IMR-90 (cell line): Measurements from ENCODE around the gene ACTR3C. TPM values are rescaled to one million over a fixed set of nuclear protein-coding genes. Genes with fewer than 3 reads are reported as not detected.
"Not testable (repeated sequence)": the region's sequence is repeated elsewhere in the genome, so short reads cannot be mapped to it uniquely, and the experiment has no call there.

Source experiments
- ATAC-seq: fragments of 200-7000 bp; cut with Tn5 transposase; 2 replicates; pipeline ENCODE4 v1.9.1; 2020; ENCODE audit warnings: low read depth, mild to moderate bottlenecking, moderate library complexity
- BruUV-seq: library from RNA; stranded (reverse); fragments of 400-500 nt; replicated peaks from 2 replicates; lab custom pipeline; 2021; lab: Mats Ljungman, UMichigan
- CTCF ChIA-PET: fragments of 300-600 bp; formaldehyde crosslinking; extraction: SDS; loops from one replicate; lab custom pipeline; 2021; ENCODE audit warnings: antibody characterized with exemption; lab: Yijun Ruan, JAX
- POLR2A ChIA-PET: fragments of 300-600 bp; sonication (Branson Sonifier 250); formaldehyde crosslinking; loops from one replicate; lab custom pipeline; 2022; ENCODE audit warnings: antibody characterized with exemption; ENCODE audit not compliant: unreplicated experiment; lab: Charles Lee
- DNase-seq: peaks from one replicate; pipeline ENCODE4 v3.0.0; 2013
- H2AFZ ChIP-seq: replicated peaks from 2 replicates; pipeline ENCODE3; 2013; ENCODE audit warnings: low read length, mild to moderate bottlenecking; ENCODE audit not compliant: poor library complexity
- H2AK5ac ChIP-seq: 2 replicates; pipeline ENCODE4 v1.6.1; 2013; ENCODE audit warnings: low read depth, low read length, inconsistent platforms
- H2AK9ac ChIP-seq: replicated peaks from 2 replicates; pipeline ENCODE3; 2013; ENCODE audit warnings: mild to moderate bottlenecking, low read depth, low read length, moderate library complexity; ENCODE audit not compliant: poor library complexity
- H2BK120ac ChIP-seq: 2 replicates; pipeline ENCODE4 v1.6.1; 2013; ENCODE audit warnings: low read depth, low read length, inconsistent platforms
- H2BK15ac ChIP-seq: 3 replicates; pipeline ENCODE4 v1.6.1; 2013; ENCODE audit warnings: low read depth, low read length, inconsistent platforms
- H2BK20ac ChIP-seq: 2 replicates; pipeline ENCODE4 v1.6.1; 2013; ENCODE audit warnings: low read depth, mild to moderate bottlenecking, inconsistent platforms, low read length, moderate library complexity
- H2BK5ac ChIP-seq: 2 replicates; pipeline ENCODE4 v1.6.1; 2013; ENCODE audit warnings: mild to moderate bottlenecking, low read depth, low read length, inconsistent platforms; ENCODE audit not compliant: poor library complexity, severe bottlenecking
- H3K14ac ChIP-seq: replicated peaks from 2 replicates; pipeline ENCODE4 v1.6.1; 2013; ENCODE audit warnings: low read depth, low read length, inconsistent platforms
- H3K18ac ChIP-seq: 2 replicates; pipeline ENCODE4 v1.6.1; 2013; ENCODE audit warnings: low read depth, low read length, control low read depth
- H3K23ac ChIP-seq: 2 replicates; pipeline ENCODE4 v1.6.1; 2013; ENCODE audit warnings: low read depth, low read length, inconsistent platforms
- H3K27ac ChIP-seq: 2 replicates; pipeline ENCODE4 v1.5.1; 2013; ENCODE audit warnings: mild to moderate bottlenecking, control low read depth, low read length; ENCODE audit not compliant: insufficient read depth
- H3K27me3 ChIP-seq: 2 replicates; pipeline ENCODE4 v1.6.1; 2013; ENCODE audit warnings: low read length; ENCODE audit not compliant: control insufficient read depth, insufficient read depth
- H3K36me3 ChIP-seq: 2 replicates; pipeline ENCODE4 v1.6.1; 2013; ENCODE audit warnings: low read length, mixed read lengths; ENCODE audit not compliant: control insufficient read depth, insufficient read depth
- H3K4ac ChIP-seq: 2 replicates; pipeline ENCODE4 v1.6.1; 2013; ENCODE audit warnings: low read depth, low read length, inconsistent platforms
- H3K4me1 ChIP-seq: 2 replicates; pipeline ENCODE4 v1.6.1; 2013; ENCODE audit warnings: low read length, mixed read lengths; ENCODE audit not compliant: control insufficient read depth, insufficient read depth
- H3K4me2 ChIP-seq: 2 replicates; pipeline ENCODE4 v1.6.1; 2013; ENCODE audit warnings: low read depth, mild to moderate bottlenecking, control low read depth, low read length, moderate library complexity
- H3K4me3 ChIP-seq: 2 replicates; pipeline ENCODE4 v1.5.1; 2013; ENCODE audit warnings: low read depth, mild to moderate bottlenecking, control low read depth, low read length, moderate library complexity; ENCODE audit not compliant: insufficient read depth
- H3K56ac ChIP-seq: 2 replicates; pipeline ENCODE4 v1.6.1; 2013; ENCODE audit warnings: low read length, inconsistent platforms; ENCODE audit not compliant: insufficient read depth; ENCODE audit errors: extremely low read depth
- H3K79me1 ChIP-seq, 2 experiments: 2 replicates each; pipeline ENCODE4 v1.6.1; 2013; ENCODE audit warnings: low read length in 2 of 2, inconsistent platforms in 1 of 2, low read depth in 1 of 2
- H3K9ac ChIP-seq: 2 replicates; pipeline ENCODE4 v1.6.1; 2013; ENCODE audit warnings: low read depth, low read length, control low read depth
- H3K9me1 ChIP-seq: 2 replicates; pipeline ENCODE4 v1.6.1; 2013; ENCODE audit warnings: low read length, inconsistent platforms; ENCODE audit not compliant: insufficient read depth
- H3K9me3 ChIP-seq: 2 replicates; pipeline ENCODE4 v1.6.1; 2013; ENCODE audit warnings: low read length; ENCODE audit not compliant: control insufficient read depth, insufficient read depth
- H4K20me1 ChIP-seq: 2 replicates; pipeline ENCODE4 v1.6.1; 2013; ENCODE audit warnings: low read length, inconsistent platforms; ENCODE audit not compliant: insufficient read depth
- H4K5ac ChIP-seq: 2 replicates; pipeline ENCODE4 v1.6.1; 2013; ENCODE audit warnings: mild to moderate bottlenecking, low read depth, low read length, control low read depth
- H4K8ac ChIP-seq, 2 experiments: 2 replicates each; pipeline ENCODE4 v1.6.1; 2013; ENCODE audit warnings: low read depth in 2 of 2, low read length in 2 of 2, control low read depth in 1 of 2, inconsistent platforms in 1 of 2
- H4K91ac ChIP-seq: 2 replicates; pipeline ENCODE4 v1.6.1; 2013; ENCODE audit warnings: low read depth, low read length, inconsistent platforms; ENCODE audit not compliant: insufficient read depth
- WGBS, 2 experiments: methylation state at CpG; one replicate each; pipeline versions ENCODE4 v1.1.5 to v1.1.7; 2013; ENCODE audit warnings: missing lambda C conversion rate in 2 of 2; ENCODE audit not compliant: insufficient read length in 1 of 2; ENCODE audit errors: extremely low coverage in 2 of 2; 5-methylcytosine and 5-hydroxymethylcytosine counted together
- dilution Hi-C: fragments of 300-500 bp; cut with HindIII; formaldehyde crosslinking; loops from one replicate; pipeline ENCODE4 v1.14.3; 2018; ENCODE audit warnings: low sequenced_read_pairs; ENCODE audit not compliant: unreplicated experiment
- in situ Hi-C: fragments of 300-500 bp; cut with MboI; formaldehyde crosslinking; loops from 3 replicates; pipeline ENCODE4 v1.14.3; 2019; ENCODE audit warnings: low sequenced_read_pairs, inconsistent platforms, mixed read lengths
- intact Hi-C: fragments of 100-400 bp; cut with micrococcal nuclease; formaldehyde crosslinking; loops from 2 replicates; pipeline ENCODE4 v1.10.0; 2022
- polyA plus RNA-seq, 3 experiments: library from polyadenylated mRNA; depleted of rRNA; stranded (reverse); fragments of >200 nt; gene quantifications; 2 replicates each; pipeline ENCODE4 v1.2.3, GENCODE V29; 2012; ENCODE audit warnings: low replicate concordance in 1 of 3
- total RNA-seq: library from RNA; depleted of rRNA; stranded (reverse); fragments of >200 nt; gene quantifications from 2 replicates; pipeline ENCODE4 v1.2.3, GENCODE V29; 2012

ACTR3C gene
- total and polyA plus RNA-seq, 2 of the 4 experiments (the other 2 are of a cell fraction), result not detected

DNA sequence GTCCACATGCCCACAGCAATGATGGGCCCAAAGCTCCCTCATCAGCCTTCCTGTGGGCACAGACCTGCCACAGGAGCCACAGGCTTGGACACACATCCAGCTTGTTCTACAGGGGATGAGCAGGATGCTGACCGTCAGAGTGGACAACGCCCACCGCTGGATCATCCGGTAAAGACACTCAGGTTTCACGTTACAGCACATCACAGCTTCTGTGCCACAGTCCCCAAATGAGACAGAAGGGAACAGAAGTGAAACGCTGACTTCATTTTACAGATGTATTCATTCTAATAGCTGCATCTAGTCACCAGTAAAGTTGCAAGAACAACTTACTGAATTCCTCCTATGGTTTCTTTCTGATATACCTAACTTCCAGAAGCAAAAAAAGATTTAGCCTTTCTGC is 33.0 kb downstream of the ACTR3C start:
- H4K8ac ChIP-seq, BruUV-seq, dilution Hi-C loops, H2BK120ac ChIP-seq, H3K4ac ChIP-seq, H3K79me1 ChIP-seq, H3K56ac ChIP-seq, H2BK20ac ChIP-seq, H3K14ac ChIP-seq, H3K9ac ChIP-seq, H3K27ac ChIP-seq, H3K9me1 ChIP-seq, H2BK15ac ChIP-seq, H2AFZ ChIP-seq, in situ Hi-C loops, H3K4me1 ChIP-seq, H3K4me3 ChIP-seq, H3K27me3 ChIP-seq, intact Hi-C loops, H2AK5ac ChIP-seq, H4K20me1 ChIP-seq, ATAC-seq, H2BK5ac ChIP-seq, H3K4me2 ChIP-seq, POLR2A ChIA-PET, H3K23ac ChIP-seq, H2AK9ac ChIP-seq, H4K5ac ChIP-seq, DNase-seq, H3K36me3 ChIP-seq, H3K9me3 ChIP-seq, H3K18ac ChIP-seq, H4K91ac ChIP-seq: not testable (repeated sequence)
- WGBS, 2 experiments, result no CpG with 5 or more reads among the region's 6 CpGs
- CTCF ChIA-PET, result interaction anchor here (0.6 kb wide), 1 partner anchor 520 kb away, joined by 4 read pairs; no protein-coding TSS in a partner anchor

DNA sequence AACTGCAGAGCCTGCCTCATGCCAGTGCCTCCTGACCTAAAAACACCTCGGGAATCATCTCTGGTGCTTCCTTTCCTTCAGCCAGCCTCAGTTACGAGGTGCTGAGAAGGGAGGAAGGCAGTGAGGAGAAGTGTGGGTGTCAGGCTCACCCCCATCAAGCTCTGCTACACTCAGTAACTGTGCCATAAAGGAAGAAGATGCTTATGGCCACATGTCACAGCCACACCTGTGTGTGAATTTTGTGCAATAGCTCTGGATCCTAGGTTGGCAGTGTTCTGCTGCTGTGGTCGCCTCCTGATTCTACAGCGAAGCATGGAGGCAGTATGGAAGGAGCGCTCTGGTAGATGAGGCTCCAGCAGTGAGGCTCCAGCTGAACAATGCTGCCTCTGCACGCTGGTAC is 34.5 kb downstream of the ACTR3C start:
- H4K20me1 ChIP-seq, H3K18ac ChIP-seq, H2AK5ac ChIP-seq, H3K14ac ChIP-seq, H3K36me3 ChIP-seq, H3K27me3 ChIP-seq, H3K9me1 ChIP-seq, H2BK5ac ChIP-seq, H3K9ac ChIP-seq, H3K56ac ChIP-seq, H3K9me3 ChIP-seq, H3K4me2 ChIP-seq, in situ Hi-C loops, H3K79me1 ChIP-seq, H3K4me3 ChIP-seq, H2AFZ ChIP-seq, BruUV-seq, H2AK9ac ChIP-seq, H2BK120ac ChIP-seq, H4K8ac ChIP-seq, CTCF ChIA-PET, H2BK15ac ChIP-seq, H2BK20ac ChIP-seq, H3K4ac ChIP-seq, H3K23ac ChIP-seq, H3K27ac ChIP-seq, H4K91ac ChIP-seq, DNase-seq, dilution Hi-C loops, ATAC-seq, H3K4me1 ChIP-seq, H4K5ac ChIP-seq, POLR2A ChIA-PET: not testable (repeated sequence)
- 100% methylated on average over 1 of the region's 6 CpGs; no CpG with 5 or more reads in 1 of the 2 experiments for WGBS, 2 experiments
- intact Hi-C loops, result loop anchor here (10.0 kb wide), 1 partner anchor 466 kb away; no protein-coding TSS in a partner anchor
